ENCODE results near the gene FBXO42.

Gene FBXO42

GRCh38 chr1:16326833-16327404, 25.4 kb downstream of the FBXO42 start:
- no peak for DNase-seq (ENCODE audit: low read depth in 2 of 2)

GRCh38 chr1:16324456-16324890, 27.8 kb downstream of the FBXO42 start:
- DNase-seq (ENCODE audit: low read depth in 2 of 2) = no peak

GRCh38 chr1:16321176-16321867, 31.0 kb downstream of the FBXO42 start:
- DNase-seq (ENCODE audit: low read depth in 2 of 2) = no peak

GRCh38 chr1:16318555-16318954, 33.7 kb downstream of the FBXO42 start:
- no peak for DNase-seq (ENCODE audit: low read depth in 2 of 2)

- DNase-seq (ENCODE audit: low read depth in 2 of 2) = no peak
Measured at GRCh38 chr1:16315437-16315836, 36.8 kb downstream of the FBXO42 start.

- DNase-seq (ENCODE audit: low read depth in 2 of 2) = no peak
Measured at GRCh38 chr1:16307222-16307621, 45.1 kb downstream of the FBXO42 start.

- no peak for DNase-seq (ENCODE audit: low read depth in 2 of 2)
Measured at GRCh38 chr1:16302709-16303627, 49.3 kb downstream of the FBXO42 start.

GRCh38 chr1:16300436-16300835, 51.8 kb downstream of the FBXO42 start:
- no peak for DNase-seq (ENCODE audit: low read depth in 2 of 2)

- no peak for DNase-seq (ENCODE audit: low read depth in 2 of 2)
Measured at GRCh38 chr1:16298653-16299052, 53.6 kb downstream of the FBXO42 start.

GRCh38 chr1:16296643-16297042, 55.6 kb downstream of the FBXO42 start:
- no peak for DNase-seq (ENCODE audit: low read depth in 2 of 2)

- DNase-seq (ENCODE audit: low read depth in 2 of 2) = no peak
Measured at GRCh38 chr1:16294219-16295212, 57.8 kb downstream of the FBXO42 start.

- DNase-seq (ENCODE audit: low read depth in 2 of 2) = no peak
Measured at GRCh38 chr1:16293538-16293937, 58.7 kb downstream of the FBXO42 start.

- DNase-seq (ENCODE audit: low read depth in 2 of 2) = no peak
Measured at GRCh38 chr1:16292739-16293138, 59.5 kb downstream of the FBXO42 start.

GRCh38 chr1:16289959-16290358, 62.3 kb downstream of the FBXO42 start:
- no peak for DNase-seq (ENCODE audit: low read depth in 2 of 2)

- no peak for DNase-seq (ENCODE audit: low read depth in 2 of 2)
Measured at GRCh38 chr1:16286122-16286521, 66.2 kb downstream of the FBXO42 start.

- DNase-seq (ENCODE audit: low read depth in 2 of 2) = no peak
Measured at GRCh38 chr1:16281765-16282164, 70.5 kb downstream of the FBXO42 start.

GRCh38 chr1:16279186-16279585, 73.1 kb downstream of the FBXO42 start:
- no peak for DNase-seq (ENCODE audit: low read depth in 2 of 2)

GRCh38 chr1:16276302-16277030, 75.8 kb downstream of the FBXO42 start:
- DNase-seq (ENCODE audit: low read depth in 2 of 2) = no peak

GRCh38 chr1:16275591-16275990, 76.7 kb downstream of the FBXO42 start:
- no peak for DNase-seq (ENCODE audit: low read depth in 2 of 2)

GRCh38 chr1:16267690-16268180, 84.5 kb downstream of the FBXO42 start:
- no peak for DNase-seq (ENCODE audit: low read depth in 2 of 2)

Measured in stimulated activated CD4-positive, alpha-beta T cell treated with anti-CD3 and anti-CD28 coated beads, Interleukin-15, amount 100 ng/mL, for 48 hours (primary cell).